Psoas muscle (tissue), 8 donors: ENCODE data around the gene CD248. TPM values are rescaled to one million over a fixed set of nuclear protein-coding genes. Genes with fewer than 3 reads are reported as not detected.
"Not testable (repeated sequence)": the region's sequence is repeated elsewhere in the genome, so short reads cannot be mapped to it uniquely, and the experiment has no call there.

Experiments used
- ATAC-seq, 4 donors: fragments of 200-7000 bp; cut with Tn5 transposase; one replicate each; pipeline ENCODE4 v1.9.1; 2020; ENCODE audit warnings: moderate library complexity in 3 of 4, mild to moderate bottlenecking in 2 of 4
- DNase-seq, 2 donors: peaks; one replicate each; pipeline ENCODE4 v3.0.0-alpha.2; 2020
- H3K27ac ChIP-seq: fragments of 200-600 bp; one replicate; pipeline ENCODE4 v1.8.0; 2022
- H3K27me3 ChIP-seq, 3 donors: fragments of 200-600 bp in 1 of 3; one replicate each; pipeline versions ENCODE4 v1.6.1 to v1.8.0; 2013 to 2022; ENCODE audit warnings: low read length in 2 of 3, mild to moderate bottlenecking in 2 of 3, moderate library complexity in 1 of 3; ENCODE audit not compliant: insufficient read depth in 3 of 3
- H3K36me3 ChIP-seq, 2 donors: fragments of 200-600 bp in 1 of 2; one replicate each; pipeline versions ENCODE4 v1.6.1 to v1.8.0; 2013 to 2022; ENCODE audit warnings: low read depth in 1 of 2, mild to moderate bottlenecking in 1 of 2, moderate library complexity in 1 of 2; ENCODE audit not compliant: insufficient read depth in 1 of 2
- H3K4me1 ChIP-seq: fragments of 200-600 bp; one replicate; pipeline ENCODE4 v1.8.0; 2022
- H3K4me3 ChIP-seq: fragments of 200-600 bp; one replicate; pipeline ENCODE4 v1.8.0; 2022; ENCODE audit warnings: mild to moderate bottlenecking
- H3K9me3 ChIP-seq: fragments of 200-600 bp; one replicate; pipeline ENCODE4 v1.8.0; 2022
- CTCF ChIP-seq: fragments of 200-600 bp; IDR thresholded peaks from one replicate; pipeline ENCODE4 v1.8.0; 2022; ENCODE audit warnings: antibody characterized with exemption
- WGBS, 3 donors: extraction: QIAGEN DNeasy Blood & Tissue Kit; methylation state at CpG; one replicate each; pipeline versions ENCODE4 v1.1.6 to v1.1.7; 2013; 5-methylcytosine and 5-hydroxymethylcytosine counted together
- intact Hi-C, 2 donors: fragments of 100-400 bp; cut with DNase I; formaldehyde crosslinking; loops; one replicate each; pipeline versions ENCODE4 v1.11.0 to v1.14.2; 2022
- polyA plus RNA-seq, 3 donors: library from polyadenylated mRNA; stranded (reverse); fragments of 200-250 nt; gene quantifications; one replicate each; pipeline ENCODE4 v1.2.3, GENCODE V29; 2013
- total RNA-seq, 4 donors: library from RNA; stranded (reverse); fragmentation: NEBNext Ultra II Directional in 2 of 4; extraction: Animal tissue kit (Norgen Biotek cat#: 25700) in 2 of 4; gene quantifications; one replicate each; pipeline versions ENCODE4 v1.2.1 to v1.2.4, GENCODE V29; 2021 to 2023
- donor health status: healthy with polysubstance abuse.
- donor health status: DM: no; HTN: no; CAD: no; lungs with moderate emphysema.
- donor health status: Bipolar disorder and iron deficiency.
- donor health status: healthy.
- donor health status: DM: yes; HTN: yes; CAD: no.
- donor health status: DM: no; HTN: no; CAD: no.
- donor health status: DM: no; HTN: no; CAD: no.
- donor health status: DM: yes; HTN: yes; CAD: no.

The CD248 gene
- total and polyA plus RNA-seq, 7 donors: 2.9 to 10.7 (median 8.8) TPM

GRCh38 chr11:66279092-66279734 is 37.6 kb downstream of the CD248 start:
- Histone ChIP-seq H3K27ac (no peak overlapping the region), H3K4me1 (peaks cover 9% of the 10 kb centered on the region), H3K36me3 (peaks cover 5 to 30% of the 10 kb centered on the region in 2 donors), H3K27me3 (peaks cover 0 to 7% (median 0%) of the 10 kb centered on the region in 3 donors), H3K4me3 (no peak overlapping the region), H3K9me3 (no peaks in the 10 kb centered on the region)
- WGBS, 3 donors: 73 to 80% (median 75%) methylated on average over 14 to 15 of the region's 15 CpGs
- peak in 1 of 2 donors; percentile 44 for DNase-seq
- intact Hi-C loops: no loop called here
- TF ChIP-seq CTCF: no peak
- ATAC-seq: no peak

- Histone ChIP-seq H3K36me3 (peaks cover 3 to 35% of the 10 kb centered on the region in 2 donors), H3K27ac (no peak overlapping the region), H3K4me1 (peaks cover 9% of the 10 kb centered on the region), H3K4me3 (no peak overlapping the region), H3K27me3 (peaks cover 0 to 7% (median 0%) of the 10 kb centered on the region in 3 donors), H3K9me3 (no peaks in the 10 kb centered on the region)
- DNase-seq: peak in 1 of 2 donors; percentile 42
- no peak for TF ChIP-seq CTCF
- no peak for ATAC-seq
- 4 to 6% (median 5%) methylated on average over 14 to 45 of the region's 45 CpGs for WGBS, 3 donors
- intact Hi-C loops: no loop called here
Observed at GRCh38 chr11:66278363-66279091, 38.3 kb downstream of the CD248 start.

- intact Hi-C loops: no loop called here
- Histone ChIP-seq H3K9me3 (no peaks in the 10 kb centered on the region), H3K4me3 (peak within 1 kb of the TSS; percentile 55), H3K27me3 (peaks cover 0 to 7% (median 0%) of the 10 kb centered on the region in 3 donors), H3K4me1 (peaks cover 6% of the 10 kb centered on the region), H3K36me3 (peaks cover 3 to 43% of the 10 kb centered on the region in 2 donors), H3K27ac (no peak within 1 kb of the TSS)
- ATAC-seq: peak; percentile 11 to 30 (median 18)
- DNase-seq: peak; percentile 10 to 57
- 6 to 22% (median 11%) methylated on average over 17 to 84 of the region's 84 CpGs for WGBS, 3 donors
- TF ChIP-seq CTCF: no peak
Observed at GRCh38 chr11:66277471-66278362, 39.1 kb downstream of the CD248 start, which contains the start of gene CNIH2. Gene CNIH2, plus strand, starts transcription at chr11:66278175. Its CDS starts 282 bp downstream, at chr11:66278457.

- H3K36me3 ChIP-seq: peaks cover 3 to 49% of the 10 kb centered on the region in 2 donors
- H3K9me3 ChIP-seq, H3K4me1 ChIP-seq, intact Hi-C loops, H3K27me3 ChIP-seq, H3K4me3 ChIP-seq, DNase-seq, H3K27ac ChIP-seq: not testable (repeated sequence)
- 74 to 90% (median 82%) methylated on average over 4 of the region's 4 CpGs for WGBS, 3 donors
- peak in 2 of 4 donors; percentile 2 to 8 for ATAC-seq
Observed at GRCh38 chr11:66277064-66277463, 39.8 kb downstream of the CD248 start.

GRCh38 chr11:66276619-66277018 is 40.2 kb downstream of the CD248 start:
- H3K27me3 ChIP-seq, H3K9me3 ChIP-seq, H3K4me1 ChIP-seq, intact Hi-C loops, H3K4me3 ChIP-seq, H3K27ac ChIP-seq: not testable (repeated sequence)
- ATAC-seq (peak in 1 of 4 donors; percentile 9), DNase-seq (peak in 1 of 2 donors; percentile 39)
- 81 to 87% (median 83%) methylated on average over 11 to 13 of the region's 13 CpGs for WGBS, 3 donors
- H3K36me3 ChIP-seq: peaks cover 3 to 54% of the 10 kb centered on the region in 2 donors
